BLaER1 (cell line): ENCODE data around the gene KRT38.
"Not testable (repeated sequence)": the region's sequence is repeated elsewhere in the genome, so short reads cannot be mapped to it uniquely, and the experiment has no call there.

Source experiments
- H3K27ac ChIP-seq: shearing (Covaris generic); formaldehyde crosslinking; 2 replicates; pipeline ENCODE4 v1.8.1; 2022
- H3K27me3 ChIP-seq: shearing (Covaris generic); formaldehyde crosslinking; 2 replicates; pipeline ENCODE4 v1.8.1; 2022
- H3K36me3 ChIP-seq: shearing (Covaris generic); formaldehyde crosslinking; 2 replicates; pipeline ENCODE4 v1.8.1; 2022
- H3K4me1 ChIP-seq: shearing (Covaris generic); formaldehyde crosslinking; 2 replicates; pipeline ENCODE4 v1.8.1; 2022
- H3K4me2 ChIP-seq: shearing (Covaris generic); formaldehyde crosslinking; 2 replicates; pipeline ENCODE4 v1.8.1; 2022
- H3K4me3 ChIP-seq: shearing (Covaris generic); formaldehyde crosslinking; 2 replicates; pipeline ENCODE4 v1.8.1; 2022
- H3K9ac ChIP-seq: shearing (Covaris generic); formaldehyde crosslinking; 2 replicates; pipeline ENCODE4 v1.8.1; 2022
- H3K9me3 ChIP-seq: shearing (Covaris generic); formaldehyde crosslinking; 2 replicates; pipeline ENCODE4 v1.8.1; 2022
- H4K20me1 ChIP-seq: shearing (Covaris generic); formaldehyde crosslinking; 2 replicates; pipeline ENCODE4 v1.8.1; 2022
- Cebpa-rat ChIP-seq: shearing (Covaris generic); IDR thresholded peaks from 2 replicates; pipeline ENCODE4 v1.8.1; 2022

The KRT38 gene

GRCh38 chr17:41402161-41402560 is 38.6 kb downstream of the KRT38 start:
- Histone ChIP-seq H4K20me1 (no peaks in the 10 kb centered on the region), H3K9ac (no peak overlapping the region), H3K36me3 (no peaks in the 10 kb centered on the region), H3K4me1 (peaks cover 9% of the 10 kb centered on the region), H3K9me3 (no peaks in the 10 kb centered on the region), H3K4me2 (no peak overlapping the region), H3K27me3 (no peaks in the 10 kb centered on the region), H3K27ac (no peak overlapping the region), H3K4me3 (no peak overlapping the region)
- no peak for TF ChIP-seq Cebpa-rat

- Histone ChIP-seq H4K20me1 (no peaks in the 10 kb centered on the region), H3K9me3 (no peaks in the 10 kb centered on the region), H3K27me3 (no peaks in the 10 kb centered on the region), H3K4me2 (no peak within 1 kb of the TSS), H3K4me1 (no peaks in the 10 kb centered on the region), H3K9ac (no peak within 1 kb of the TSS), H3K27ac (no peak within 1 kb of the TSS), H3K36me3 (no peaks in the 10 kb centered on the region), H3K4me3 (no peak within 1 kb of the TSS)
- TF ChIP-seq Cebpa-rat: no peak
These were observed 43.7 kb downstream of the KRT38 start, which contains the start of gene KRT31 for GRCh38 chr17:41396996-41397660. KRT31 (minus strand) TSS chr17:41397608; CDS start chr17:41397539, 69 bp downstream.

- Histone ChIP-seq H3K9me3 (no peaks in the 10 kb centered on the region), H3K4me3 (no peak overlapping the region), H3K27me3 (no peaks in the 10 kb centered on the region), H3K4me2 (no peak overlapping the region), H4K20me1 (no peaks in the 10 kb centered on the region), H3K27ac (no peak overlapping the region), H3K4me1 (no peaks in the 10 kb centered on the region), H3K9ac (no peak overlapping the region), H3K36me3 (no peaks in the 10 kb centered on the region)
- TF ChIP-seq Cebpa-rat: no peak
These were observed 44.4 kb downstream of the KRT38 start for GRCh38 chr17:41396340-41396739.

- Histone ChIP-seq H3K27ac (no peak overlapping the region), H3K4me2 (no peak overlapping the region), H4K20me1 (no peaks in the 10 kb centered on the region), H3K4me1 (no peaks in the 10 kb centered on the region), H3K36me3 (no peaks in the 10 kb centered on the region), H3K9ac (no peak overlapping the region), H3K27me3 (no peaks in the 10 kb centered on the region), H3K4me3 (no peak overlapping the region), H3K9me3 (no peaks in the 10 kb centered on the region)
- no peak for TF ChIP-seq Cebpa-rat
These were observed 45.2 kb downstream of the KRT38 start for GRCh38 chr17:41395611-41396010.

- H3K9ac ChIP-seq, H3K36me3 ChIP-seq, H3K4me2 ChIP-seq, H3K9me3 ChIP-seq, H3K4me3 ChIP-seq, H3K27me3 ChIP-seq, H3K4me1 ChIP-seq, H3K27ac ChIP-seq, H4K20me1 ChIP-seq: not testable (repeated sequence)
These were observed 45.7 kb downstream of the KRT38 start for GRCh38 chr17:41395044-41395443.

GRCh38 chr17:41394254-41394996 is 46.4 kb downstream of the KRT38 start:
- Histone ChIP-seq H3K4me2 (no peak overlapping the region), H4K20me1 (no peaks in the 10 kb centered on the region), H3K4me1 (no peaks in the 10 kb centered on the region), H3K9ac (no peak overlapping the region), H3K27ac (no peak overlapping the region), H3K9me3 (no peaks in the 10 kb centered on the region), H3K36me3 (no peaks in the 10 kb centered on the region), H3K27me3 (no peaks in the 10 kb centered on the region), H3K4me3 (no peak overlapping the region)
- TF ChIP-seq Cebpa-rat: no peak

- Histone ChIP-seq H3K4me1 (no peaks in the 10 kb centered on the region), H3K9me3 (no peaks in the 10 kb centered on the region), H3K4me3 (no peak overlapping the region), H3K36me3 (no peaks in the 10 kb centered on the region), H3K27me3 (no peaks in the 10 kb centered on the region), H3K9ac (no peak overlapping the region), H3K4me2 (no peak overlapping the region), H3K27ac (no peak overlapping the region), H4K20me1 (no peaks in the 10 kb centered on the region)
- no peak for TF ChIP-seq Cebpa-rat
These were observed 47.0 kb downstream of the KRT38 start for GRCh38 chr17:41393826-41394225.

- Histone ChIP-seq H3K27ac (no peak overlapping the region), H3K4me3 (no peak overlapping the region), H3K9ac (no peak overlapping the region), H3K27me3 (no peaks in the 10 kb centered on the region), H4K20me1 (no peaks in the 10 kb centered on the region), H3K36me3 (no peaks in the 10 kb centered on the region), H3K9me3 (no peaks in the 10 kb centered on the region), H3K4me2 (no peak overlapping the region), H3K4me1 (no peaks in the 10 kb centered on the region)
- TF ChIP-seq Cebpa-rat: no peak
These were observed 47.5 kb downstream of the KRT38 start for GRCh38 chr17:41393294-41393693.

- Histone ChIP-seq H3K27ac (no peak overlapping the region), H3K4me3 (no peak overlapping the region), H3K4me1 (no peaks in the 10 kb centered on the region), H3K9me3 (peaks cover 6% of the 10 kb centered on the region), H3K36me3 (no peaks in the 10 kb centered on the region), H4K20me1 (no peaks in the 10 kb centered on the region), H3K9ac (no peak overlapping the region), H3K27me3 (no peaks in the 10 kb centered on the region), H3K4me2 (no peak overlapping the region)
- no peak for TF ChIP-seq Cebpa-rat
These were observed 48.5 kb downstream of the KRT38 start for GRCh38 chr17:41392278-41392677.

GRCh38 chr17:41391535-41391934 is 49.2 kb downstream of the KRT38 start:
- no peak for TF ChIP-seq Cebpa-rat
- no peaks in the 10 kb centered on the region for H3K4me1 ChIP-seq
- no peaks in the 10 kb centered on the region for H3K27me3 ChIP-seq

More at GRCh38 chr17:41391535-41391934, 49.2 kb downstream of the KRT38 start:
- H3K9ac ChIP-seq: no peak overlapping the region
- H4K20me1 ChIP-seq: no peaks in the 10 kb centered on the region
- no peak overlapping the region for H3K27ac ChIP-seq
- H3K36me3 ChIP-seq: no peaks in the 10 kb centered on the region
- no peak overlapping the region for H3K4me2 ChIP-seq
- peaks cover 13% of the 10 kb centered on the region for H3K9me3 ChIP-seq
- no peak overlapping the region for H3K4me3 ChIP-seq
